HCEC 1CT (cell line): Measurements from ENCODE around the gene SERHL2.
"Not testable (repeated sequence)": the region's sequence is repeated elsewhere in the genome, so short reads cannot be mapped to it uniquely, and the experiment has no call there.

Experiments
- DNase-seq: peaks from one replicate; pipeline ENCODE4 v3.0.0-alpha.2; 2017

SERHL2 gene, protein sequence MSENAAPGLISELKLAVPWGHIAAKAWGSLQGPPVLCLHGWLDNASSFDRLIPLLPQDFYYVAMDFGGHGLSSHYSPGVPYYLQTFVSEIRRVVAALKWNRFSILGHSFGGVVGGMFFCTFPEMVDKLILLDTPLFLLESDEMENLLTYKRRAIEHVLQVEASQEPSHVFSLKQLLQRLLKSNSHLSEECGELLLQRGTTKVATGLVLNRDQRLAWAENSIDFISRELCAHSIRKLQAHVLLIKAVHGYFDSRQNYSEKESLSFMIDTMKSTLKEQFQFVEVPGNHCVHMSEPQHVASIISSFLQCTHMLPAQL

DNA sequence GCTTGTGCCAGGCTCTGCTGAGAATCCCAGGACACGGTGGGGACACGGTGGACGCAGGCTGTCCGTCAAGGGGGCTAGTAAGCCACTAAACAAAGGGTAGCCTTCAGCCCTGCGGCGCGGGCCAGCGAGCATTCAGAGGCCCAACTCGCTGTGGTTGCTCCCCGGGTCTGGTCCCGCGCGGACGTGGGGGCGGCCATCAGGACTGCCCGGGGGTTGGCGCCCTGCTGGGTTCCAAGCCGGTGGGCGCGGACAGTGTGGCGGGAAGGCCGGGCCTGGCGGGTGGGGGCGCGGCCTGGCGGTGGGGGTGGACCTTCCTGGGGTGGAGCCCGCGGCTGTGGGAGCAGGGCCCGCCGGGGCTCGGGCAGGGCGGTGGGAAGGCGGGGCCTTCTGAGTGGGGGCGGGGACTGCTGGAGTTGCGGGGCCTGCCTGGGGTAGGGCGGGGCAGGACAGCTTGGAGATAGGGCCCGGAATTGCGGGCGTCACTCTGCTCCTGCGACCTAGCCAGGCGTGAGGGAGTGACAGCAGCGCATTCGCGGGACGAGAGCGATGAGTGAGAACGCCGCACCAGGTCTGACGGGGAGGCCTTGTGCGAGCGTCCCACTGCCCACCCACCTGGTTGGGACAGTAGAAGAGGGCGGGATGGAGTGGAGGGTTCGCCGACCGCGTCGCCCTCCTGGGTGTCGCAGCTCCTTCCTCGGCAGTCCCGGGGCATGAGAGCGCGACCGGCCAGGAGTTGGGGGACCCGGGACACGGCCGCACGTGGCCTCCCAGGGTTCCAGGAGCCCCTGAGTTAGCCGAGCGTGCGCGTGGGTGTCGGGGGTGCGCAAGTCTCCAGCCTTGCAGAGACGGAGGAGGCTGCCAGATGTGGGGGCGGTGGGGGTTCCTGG lies at the start of gene SERHL2:
TSS of gene SERHL2 (plus strand) at position 482 of the 887 bp plus-strand sequence. CDS start at position 547, 65 bp downstream.
- peak; percentile 50 for DNase-seq

DNA sequence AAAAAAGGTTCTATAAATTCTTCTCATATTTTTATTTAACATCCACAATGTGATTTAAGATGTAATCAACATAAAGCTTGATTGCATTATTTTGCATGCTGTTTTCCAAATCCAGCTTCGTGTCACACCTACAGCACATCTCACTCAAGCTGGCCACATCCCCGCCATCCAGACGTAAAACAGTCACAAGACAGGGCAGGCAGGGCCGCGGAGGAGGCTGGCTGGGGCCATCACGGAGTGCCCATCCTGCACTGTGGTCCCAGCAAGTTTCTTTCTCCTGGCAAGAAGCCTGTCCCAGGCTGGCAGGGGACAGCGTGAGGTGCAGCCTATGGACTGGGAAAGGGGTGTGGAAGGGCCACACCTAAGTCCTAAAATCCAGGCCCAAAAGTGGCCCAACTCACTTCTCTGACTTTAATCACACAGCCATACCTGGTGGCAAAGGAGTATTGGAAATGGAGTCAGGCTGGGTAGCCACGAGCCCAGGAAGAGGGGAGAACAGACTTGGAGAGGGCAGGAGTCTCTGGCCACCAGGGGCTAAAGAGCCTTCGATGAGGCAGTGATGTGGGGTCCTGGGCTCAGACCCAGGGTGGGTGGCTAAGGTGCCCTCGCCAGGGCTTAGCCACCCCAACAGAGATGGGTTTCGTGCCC lies 45.3 kb upstream of the SERHL2 start:
- DNase-seq: not testable (repeated sequence)

DNA sequence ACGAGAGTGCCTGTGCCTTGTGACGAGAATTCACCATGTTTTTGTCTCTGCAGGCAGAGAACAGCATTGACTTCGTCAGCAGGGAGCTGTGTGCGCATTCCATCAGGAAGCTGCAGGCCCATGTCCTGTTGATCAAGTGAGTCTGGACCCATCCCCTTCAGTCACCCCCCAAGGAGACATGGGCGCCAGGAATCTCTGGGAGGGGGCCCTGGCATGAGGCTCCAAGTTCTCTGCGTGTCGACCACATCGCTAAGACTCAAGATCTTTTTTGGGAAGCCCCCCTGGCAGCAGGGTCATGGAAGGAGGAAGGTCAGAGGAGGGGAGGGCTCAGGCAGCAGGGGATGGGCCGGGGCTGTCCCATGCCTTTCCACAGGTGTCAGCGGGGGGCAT lies 44.8 kb upstream of the SERHL2 start:
- DNase-seq: not testable (repeated sequence)

DNA sequence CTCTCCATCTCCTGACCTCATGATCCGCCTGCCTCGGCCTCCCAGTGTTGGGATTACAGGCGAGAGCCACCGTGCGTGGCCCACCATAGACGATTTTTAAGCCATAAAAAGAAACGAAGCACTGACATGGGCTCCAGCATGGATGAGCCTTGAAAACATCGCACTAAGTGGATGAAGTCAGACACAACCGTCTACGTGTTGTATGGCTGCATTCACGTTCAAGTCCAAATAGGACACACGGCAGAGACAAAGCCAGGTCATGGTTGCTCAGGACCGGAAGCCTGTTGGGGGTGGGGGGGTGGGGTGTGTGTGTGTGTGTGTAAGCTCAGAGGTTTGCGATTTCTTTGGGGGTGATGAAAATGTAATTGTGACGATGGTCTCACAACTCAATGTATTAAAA lies 44.2 kb upstream of the SERHL2 start:
- no peak for DNase-seq

DNA sequence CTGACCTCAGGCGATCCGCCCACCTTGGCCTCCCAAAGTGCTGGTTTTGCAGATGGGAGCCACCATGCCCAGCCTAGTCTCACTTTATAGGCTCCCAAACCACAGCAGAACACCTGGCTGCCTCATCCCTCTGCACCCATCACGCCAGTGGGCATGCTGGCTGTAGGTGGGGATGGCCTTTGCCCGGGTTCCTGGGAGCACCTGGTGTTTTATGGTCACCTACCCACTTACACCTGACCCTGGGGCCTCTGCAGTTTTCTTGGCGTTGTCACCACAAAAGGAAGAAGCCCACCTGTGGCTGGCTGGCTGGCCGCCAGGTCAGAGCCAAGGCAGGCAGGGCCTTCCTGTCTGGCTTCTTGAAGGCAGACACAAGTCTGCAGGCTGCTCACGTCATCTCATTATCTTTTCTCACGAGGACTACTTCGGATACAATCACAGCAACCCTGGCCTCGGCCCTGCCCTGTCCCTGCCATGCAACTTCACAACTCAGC lies 42.3 kb upstream of the SERHL2 start:
- no peak for DNase-seq

DNA sequence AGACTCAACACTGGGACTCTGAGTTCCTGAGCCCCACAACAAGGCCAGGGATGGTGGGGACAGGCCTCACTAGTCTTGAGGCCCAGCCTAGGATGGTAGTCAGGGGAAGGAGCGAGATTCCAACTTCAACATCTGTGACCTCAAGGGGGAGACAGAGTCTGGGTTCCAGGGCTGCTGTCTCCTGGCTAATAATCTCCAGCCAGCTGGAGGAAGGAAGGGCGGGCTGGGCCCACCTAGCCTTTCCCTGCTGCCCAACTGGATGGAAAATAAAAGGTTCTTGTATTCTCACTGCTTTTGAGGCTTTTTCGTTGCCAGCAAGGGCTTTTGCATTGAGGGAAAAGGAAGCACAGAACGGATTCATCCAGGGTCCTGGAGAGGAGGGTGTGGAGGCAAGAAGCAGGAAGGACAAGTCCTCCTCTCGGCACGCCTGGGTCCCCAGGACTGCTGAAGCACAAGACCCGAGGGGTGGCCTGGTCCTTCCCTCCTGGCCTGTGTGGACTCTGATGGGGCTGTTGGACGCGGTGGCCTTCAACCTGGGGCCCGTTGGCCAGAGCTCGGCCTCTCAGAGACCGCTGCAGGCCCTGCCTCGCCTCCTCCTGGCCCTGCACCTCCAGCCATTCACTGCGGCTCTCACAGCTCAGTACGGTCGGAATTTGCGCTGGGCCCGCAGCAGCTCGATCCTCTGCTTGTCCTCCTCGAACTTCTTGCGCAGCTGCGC lies 41.3 kb upstream of the SERHL2 start:
- DNase-seq: peak; percentile 9

DNA sequence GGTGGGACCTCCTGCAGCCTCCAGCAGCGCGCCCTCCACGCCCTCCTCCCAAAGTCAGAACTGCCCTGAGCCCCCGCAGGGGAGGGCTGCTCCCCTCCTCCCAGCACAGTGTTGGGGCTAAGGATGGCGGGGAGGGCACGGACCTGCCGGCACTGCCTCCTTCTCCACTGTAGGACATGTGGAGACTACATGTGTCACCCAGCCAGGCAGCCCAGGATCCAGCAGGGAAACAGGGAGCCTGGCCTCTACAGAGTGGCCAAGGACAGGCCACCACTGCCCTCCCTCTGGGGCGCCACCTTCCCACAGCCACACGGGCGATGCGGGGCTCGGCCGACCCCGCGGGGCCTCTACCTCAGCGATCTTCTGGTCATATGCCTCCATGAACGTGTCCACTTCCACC lies 39.4 kb upstream of the SERHL2 start:
- not testable (repeated sequence) for DNase-seq

DNA sequence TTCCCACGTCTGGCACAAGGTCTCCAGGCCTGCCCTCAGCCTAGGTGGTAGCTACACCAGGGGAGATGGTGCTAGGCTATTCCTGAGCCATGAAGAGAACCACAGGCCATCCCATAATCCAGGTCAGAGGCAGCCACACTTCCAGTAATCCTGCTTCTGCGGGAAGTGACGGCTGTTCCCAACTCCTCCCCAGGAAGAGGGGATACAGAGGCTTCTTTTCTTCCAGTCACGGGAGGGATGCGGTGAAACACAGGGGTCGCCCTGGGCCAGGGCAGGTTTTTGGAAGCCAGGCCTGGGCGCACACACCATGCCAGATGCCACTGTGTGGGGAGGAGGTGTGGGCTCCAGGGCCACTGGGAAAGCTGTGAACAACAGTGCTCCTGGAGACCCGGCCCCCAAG lies 38.5 kb upstream of the SERHL2 start:
- not testable (repeated sequence) for DNase-seq

DNA sequence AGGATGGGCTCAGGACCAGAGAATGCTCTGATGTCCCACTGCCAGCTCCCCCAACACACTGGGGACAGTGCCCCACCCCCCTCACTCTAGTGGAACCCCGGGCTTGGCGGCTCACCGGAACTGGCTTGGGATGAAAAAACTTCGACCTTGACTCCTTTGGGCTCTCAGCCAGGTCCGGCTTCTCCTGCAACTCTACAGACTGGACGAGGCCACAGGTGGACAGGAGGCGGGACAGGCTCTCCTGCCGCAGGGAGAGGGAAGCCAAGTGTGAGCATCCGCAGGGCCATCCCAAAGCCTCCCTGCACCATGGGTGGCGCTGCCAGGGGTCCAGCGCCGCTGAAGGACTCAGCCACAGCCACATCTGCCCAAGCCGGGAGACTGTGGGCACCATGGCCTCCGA lies 37.9 kb upstream of the SERHL2 start:
- no peak for DNase-seq

DNA sequence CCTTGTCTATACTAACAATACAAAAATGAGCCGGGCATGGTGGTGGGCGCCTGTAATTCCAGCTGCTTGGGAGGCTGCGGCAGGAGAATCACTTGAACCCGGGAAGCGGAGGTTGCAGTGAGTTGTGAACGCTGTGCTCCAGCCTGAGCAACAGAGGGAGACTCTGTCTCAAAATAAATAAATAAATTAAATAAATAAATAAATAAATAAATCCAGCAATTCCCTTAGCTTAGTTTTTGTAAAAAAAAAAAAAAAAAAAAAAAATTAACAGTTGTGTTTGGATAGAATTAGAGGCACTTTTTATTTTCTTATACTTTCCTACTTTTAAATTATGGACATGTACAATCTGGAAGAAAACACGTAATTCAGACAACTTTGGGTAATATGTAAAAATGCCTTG lies 36.7 kb upstream of the SERHL2 start:
- not testable (repeated sequence) for DNase-seq

DNA sequence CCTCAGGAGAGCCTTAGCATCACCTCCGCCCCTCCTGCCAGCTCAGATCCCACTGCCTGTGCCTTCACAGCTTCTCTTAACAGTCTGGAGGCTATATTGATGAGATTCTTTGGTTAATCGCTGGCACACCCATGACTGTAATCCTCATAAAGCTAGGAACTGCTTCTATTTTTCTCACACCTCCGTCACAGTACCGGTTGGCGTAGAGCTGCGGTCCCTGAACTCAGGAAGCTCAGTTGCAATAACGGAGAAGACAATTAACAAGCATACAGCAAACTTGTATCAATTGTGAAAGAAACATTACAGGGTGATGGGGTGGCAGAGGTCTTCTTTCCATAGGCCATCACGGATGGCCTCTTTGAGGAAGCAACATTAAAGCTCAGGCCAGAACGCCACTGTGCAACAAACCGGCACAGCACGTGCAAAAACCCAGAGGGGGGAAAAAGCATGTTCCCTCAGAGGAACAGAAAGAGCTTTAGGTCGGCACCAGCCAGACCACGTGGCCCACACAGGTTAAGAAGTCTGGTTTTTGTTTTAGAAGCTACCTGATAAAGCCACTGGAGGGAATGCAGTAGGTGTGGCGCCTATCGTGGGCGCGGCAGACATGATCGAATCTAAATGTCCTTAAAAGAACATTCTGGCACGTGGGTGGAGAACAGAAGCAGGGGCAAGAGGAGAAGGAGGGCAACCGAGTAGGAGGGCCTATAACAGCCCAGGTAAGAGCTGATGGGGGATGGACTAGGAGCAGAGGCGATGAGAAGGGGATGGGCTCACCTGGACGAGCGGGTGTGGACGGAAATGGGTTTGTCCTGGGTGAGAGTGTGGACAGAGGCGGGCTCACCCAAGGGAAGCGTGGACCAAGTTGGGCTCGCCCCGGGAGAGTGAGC lies 34.9 kb upstream of the SERHL2 start:
- not testable (repeated sequence) for DNase-seq

DNA sequence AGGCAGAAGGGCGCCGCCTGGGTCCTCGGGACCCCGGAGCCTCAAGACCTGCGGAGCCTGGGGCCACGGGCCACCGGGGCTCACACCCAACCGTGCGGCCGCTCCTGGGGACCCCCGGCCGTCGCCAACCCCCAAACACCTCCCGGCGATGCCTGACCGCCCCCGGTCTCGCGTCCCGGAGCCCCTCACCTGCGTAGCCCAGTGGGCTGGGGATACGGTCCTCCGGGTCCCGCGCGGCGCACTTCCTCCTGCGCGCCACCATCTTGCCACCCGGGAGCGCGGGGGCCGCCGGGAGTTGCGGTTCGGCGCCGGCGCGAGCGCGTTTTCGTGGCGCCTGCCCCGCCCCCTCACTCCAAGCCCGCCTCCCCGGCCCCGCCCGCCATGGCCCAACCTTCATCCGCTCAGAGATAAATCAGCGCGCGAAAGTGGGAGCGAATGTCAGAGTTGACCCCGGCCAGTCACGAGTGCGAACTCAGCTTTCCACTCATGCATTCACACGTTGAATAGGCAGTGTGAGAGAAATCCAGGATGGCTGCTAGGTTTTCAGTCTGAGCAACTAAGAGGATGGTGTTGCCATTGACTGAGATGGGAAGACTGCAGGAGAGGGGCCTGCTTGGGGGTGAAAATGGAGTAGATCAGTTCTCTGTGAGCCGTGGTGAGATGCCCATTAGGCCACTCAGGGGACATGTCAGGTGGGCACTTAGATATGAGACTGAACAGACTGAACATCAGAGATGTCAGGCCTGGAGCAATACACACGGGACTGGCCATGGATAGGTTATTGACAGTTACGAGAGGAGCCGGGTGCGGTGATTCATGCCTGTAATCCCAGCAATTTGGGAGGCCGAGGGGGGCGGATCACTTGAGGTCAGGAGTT lies 34.0 kb upstream of the SERHL2 start, which contains the start of gene RRP7A:
TSS of gene RRP7A (minus strand) at position 272 of the 877 bp plus-strand sequence. CDS start at position 262, 10 bp downstream.
- DNase-seq: peak; percentile 65

DNA sequence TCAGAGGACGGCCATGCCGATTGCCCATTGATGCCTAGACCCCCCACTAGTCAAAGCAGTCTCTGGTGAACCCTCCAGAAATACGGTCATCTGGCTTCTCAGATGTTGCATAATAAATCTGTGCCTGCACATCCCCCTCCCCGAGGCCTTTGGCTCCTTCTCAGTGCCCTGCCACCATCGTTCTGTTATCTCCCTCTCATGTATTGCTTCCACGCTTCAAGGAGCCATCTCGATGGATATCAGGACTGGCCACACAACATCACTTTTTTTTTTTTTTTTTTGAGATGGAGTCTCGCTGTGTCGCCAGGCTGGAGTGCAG lies 32.6 kb upstream of the SERHL2 start:
- DNase-seq: no peak

DNA sequence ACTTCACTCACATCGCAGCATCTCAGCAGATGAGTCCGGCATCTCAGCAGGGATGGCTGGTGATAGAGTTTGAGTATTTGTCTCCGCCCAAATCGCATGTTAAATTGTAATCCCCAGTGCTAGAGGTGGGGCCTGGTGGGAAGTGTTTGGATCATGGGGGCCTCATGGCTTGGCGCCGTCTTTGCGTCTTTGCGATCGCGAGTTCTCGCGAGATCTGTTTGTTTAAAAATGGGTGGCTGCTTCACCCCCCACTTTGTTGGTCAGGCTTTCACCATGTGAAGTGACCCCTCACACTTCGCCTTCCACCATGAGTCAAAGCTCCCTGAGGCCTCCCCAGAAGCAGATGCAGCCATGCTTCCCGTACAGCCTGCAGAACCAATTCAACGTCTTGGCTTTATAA lies 31.2 kb upstream of the SERHL2 start:
- DNase-seq: no peak

DNA sequence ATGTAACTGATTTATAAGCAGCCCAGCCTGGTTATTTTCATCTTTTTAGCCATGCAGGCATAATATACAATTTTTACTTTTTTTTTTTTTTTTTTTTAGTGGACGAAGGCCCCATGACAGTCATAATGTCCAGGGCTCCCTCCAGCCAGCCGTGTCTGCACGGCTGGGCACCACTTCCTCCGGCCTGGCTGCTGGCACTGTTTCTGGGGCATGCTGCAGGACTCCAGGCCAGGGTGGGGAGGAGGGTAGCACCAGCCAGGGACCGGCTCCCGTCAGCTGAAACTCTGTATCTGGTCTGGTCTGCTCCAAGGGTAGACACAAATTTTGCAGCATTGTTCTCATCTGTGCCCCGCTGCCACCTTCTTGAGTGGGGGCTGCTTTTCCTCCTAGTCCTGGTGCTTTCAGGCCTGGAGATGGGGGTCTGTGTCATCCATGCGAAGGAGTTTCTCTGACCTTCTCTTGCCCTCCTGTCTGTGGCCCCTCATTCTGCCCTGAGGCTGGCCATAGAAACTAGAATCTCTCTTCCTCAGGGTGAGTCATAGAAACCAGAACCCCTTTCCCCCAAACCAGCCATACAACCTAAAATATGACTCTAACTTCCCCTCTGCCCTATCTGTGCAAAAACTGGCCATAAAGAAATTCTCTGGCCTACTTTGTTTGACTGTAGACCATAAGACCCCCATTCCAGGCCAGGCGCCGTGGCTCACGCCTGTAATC lies 25.0 kb upstream of the SERHL2 start:
- DNase-seq: no peak

DNA sequence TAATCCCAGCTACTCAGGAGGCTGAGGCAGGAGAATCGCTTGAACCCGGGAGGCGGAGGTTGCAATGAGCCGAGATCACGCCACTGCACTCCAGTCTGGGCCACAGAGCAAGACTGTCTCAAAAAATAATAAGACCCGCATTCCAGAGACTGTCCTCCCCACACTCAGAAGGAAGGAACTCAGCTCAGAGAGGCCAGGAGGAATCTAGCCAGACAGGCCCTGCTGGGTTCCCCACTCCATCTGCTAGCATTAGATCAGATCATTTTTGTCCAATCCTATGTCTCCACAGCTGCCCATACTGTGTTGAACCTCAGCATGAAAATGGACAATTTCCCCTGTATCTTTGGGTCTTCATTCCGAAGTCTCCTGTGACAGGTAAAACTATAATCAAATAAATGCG lies 24.3 kb upstream of the SERHL2 start:
- DNase-seq: not testable (repeated sequence)

DNA sequence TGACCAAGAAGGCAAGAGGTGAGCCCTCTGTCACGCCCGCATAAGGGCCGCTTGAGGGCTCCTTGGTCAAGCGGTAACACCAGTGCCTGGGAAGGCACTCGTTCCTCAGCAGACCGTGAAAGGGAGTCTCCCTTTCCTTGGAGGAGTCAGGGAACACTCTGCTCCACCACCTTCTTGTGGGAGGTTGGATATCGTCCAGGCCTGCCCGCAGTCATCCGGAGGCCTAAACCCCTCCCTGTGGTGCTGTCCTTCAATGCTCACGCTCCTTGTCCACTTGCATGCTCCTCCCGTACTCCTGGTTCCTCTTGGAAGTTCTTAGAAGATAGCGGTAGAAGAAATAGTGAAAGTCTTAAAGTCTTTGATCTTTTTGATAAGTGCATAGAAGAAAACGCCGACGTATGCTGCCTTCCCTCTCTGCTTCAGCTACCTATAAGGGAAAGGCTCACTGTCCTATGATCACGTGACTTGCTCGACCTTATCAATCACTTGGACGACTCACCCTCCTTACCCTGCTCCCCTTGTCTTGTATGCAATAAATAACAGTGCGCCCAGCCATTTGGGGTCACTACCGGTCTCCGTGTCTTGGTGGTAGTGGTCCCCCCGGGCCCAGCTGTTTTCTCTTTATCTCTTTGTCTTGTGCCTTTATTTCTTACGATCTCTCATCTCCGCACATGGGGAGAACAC lies 22.2 kb upstream of the SERHL2 start:
- DNase-seq: not testable (repeated sequence)

DNA sequence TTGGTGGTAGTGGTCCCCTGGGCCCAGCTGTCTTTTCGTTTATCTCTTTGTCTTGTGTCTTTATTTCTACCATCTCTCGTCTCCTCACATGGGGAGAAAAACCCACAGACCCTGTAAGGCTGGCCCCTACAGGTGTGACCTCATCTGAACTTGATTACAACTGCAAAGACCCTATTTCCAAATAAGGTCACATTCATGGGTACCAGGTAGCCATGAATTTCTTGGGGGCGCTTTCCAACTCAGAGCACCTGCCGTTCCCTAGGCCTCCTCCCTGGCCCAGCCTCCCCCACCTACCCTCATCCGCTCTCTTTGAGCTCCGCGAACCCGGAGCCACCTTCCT lies 20.1 kb upstream of the SERHL2 start:
- no peak for DNase-seq

DNA sequence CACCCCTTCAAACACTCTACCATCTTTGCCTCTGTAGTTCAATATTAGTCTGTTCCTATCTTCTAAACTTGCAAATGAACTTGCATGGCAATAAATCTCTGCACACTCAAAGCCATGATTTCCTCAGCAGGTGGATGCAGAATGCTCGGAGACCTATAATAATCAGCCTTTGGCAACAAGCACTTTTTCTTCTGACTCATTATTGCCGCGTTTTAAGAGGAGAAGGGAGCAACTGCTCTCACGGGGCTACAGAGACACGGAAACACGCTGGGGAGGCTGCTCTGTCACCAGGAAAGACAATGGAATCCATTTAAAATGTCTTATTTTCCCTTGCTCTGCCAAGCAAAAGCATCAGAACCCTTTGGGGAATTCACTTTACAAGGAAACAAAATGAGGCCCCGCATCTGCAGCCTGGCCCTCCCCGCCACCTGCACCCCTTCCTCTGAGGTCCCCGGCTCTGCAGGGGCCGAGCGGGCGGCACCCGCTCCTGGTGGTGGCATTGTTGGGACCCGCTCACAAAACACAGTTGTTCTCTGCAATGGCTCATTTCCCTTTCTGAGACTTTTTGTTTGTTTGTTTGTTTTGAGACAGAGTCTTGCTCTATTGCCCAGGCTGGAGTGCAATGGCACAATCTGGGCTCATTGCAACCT lies 18.5 kb upstream of the SERHL2 start:
- not testable (repeated sequence) for DNase-seq
